Activated CD4-positive, CD25-positive, alpha-beta regulatory T cell treated with anti-CD3 and anti-CD28 coated beads, Interleukin-2, amount 50 U/mL, for 72 hours (primary cell): Measurements from ENCODE around the gene GRIN3B.

ENCODE experiments used
- DNase-seq: peaks from one replicate; pipeline ENCODE4 v3.0.0; 2021

Gene GRIN3B

DNA sequence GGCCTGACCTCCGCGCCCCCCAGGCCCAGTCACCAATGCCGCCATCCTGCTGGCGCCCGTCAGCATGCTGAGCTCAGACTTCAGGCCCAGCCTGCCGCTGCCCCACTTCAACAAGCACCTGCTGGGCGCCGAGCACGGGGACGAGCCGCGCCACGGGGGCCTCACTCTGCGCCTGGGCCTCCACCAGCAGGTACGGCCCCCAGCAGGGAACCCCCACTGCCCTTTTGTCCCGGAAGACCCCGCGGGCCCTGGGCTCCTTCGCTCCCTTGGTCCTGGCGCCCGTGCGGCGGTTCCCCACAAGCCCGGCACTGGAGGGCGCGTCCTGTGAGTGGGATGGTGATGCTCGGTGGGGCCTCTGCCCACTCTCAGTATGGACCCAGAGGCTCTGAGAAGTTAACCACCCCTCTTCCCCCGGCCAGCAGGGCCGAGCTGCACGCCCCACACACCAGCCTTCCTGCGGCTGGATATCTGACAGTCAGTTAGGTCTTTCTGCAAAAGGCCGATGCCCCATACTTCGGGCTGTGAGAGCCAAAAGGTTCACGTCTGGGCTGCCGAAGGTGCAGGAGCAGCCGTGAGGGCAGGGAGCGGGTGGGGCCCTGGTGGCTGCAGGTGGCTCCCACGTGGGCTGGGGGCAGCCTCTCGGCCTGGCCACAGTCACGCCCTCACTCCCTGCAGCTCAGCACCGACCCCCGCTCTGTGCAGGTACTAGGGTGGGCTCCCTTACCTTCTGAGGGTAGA is 8.1 kb upstream of the GRIN3B start:
- no peak for DNase-seq

DNA sequence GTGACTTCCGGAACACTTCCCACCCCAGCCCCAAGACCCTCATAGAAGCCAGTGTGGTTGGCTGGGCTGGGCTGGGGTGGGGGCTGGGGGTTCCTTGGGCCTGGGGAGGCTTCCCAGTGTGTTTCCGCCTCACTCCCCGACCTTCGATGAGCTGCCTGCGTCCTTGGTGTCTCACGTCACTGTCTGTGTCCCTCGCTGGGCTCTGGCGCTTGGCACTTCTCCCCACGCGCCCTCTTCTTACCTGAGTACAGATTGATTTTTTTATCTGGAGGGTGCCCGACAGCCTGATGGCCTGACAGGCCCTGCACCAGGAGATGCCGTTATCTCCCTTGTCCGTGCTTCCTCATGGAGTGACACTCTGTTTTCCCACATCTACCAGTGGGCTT is 7.6 kb upstream of the GRIN3B start:
- DNase-seq, result no peak

DNA sequence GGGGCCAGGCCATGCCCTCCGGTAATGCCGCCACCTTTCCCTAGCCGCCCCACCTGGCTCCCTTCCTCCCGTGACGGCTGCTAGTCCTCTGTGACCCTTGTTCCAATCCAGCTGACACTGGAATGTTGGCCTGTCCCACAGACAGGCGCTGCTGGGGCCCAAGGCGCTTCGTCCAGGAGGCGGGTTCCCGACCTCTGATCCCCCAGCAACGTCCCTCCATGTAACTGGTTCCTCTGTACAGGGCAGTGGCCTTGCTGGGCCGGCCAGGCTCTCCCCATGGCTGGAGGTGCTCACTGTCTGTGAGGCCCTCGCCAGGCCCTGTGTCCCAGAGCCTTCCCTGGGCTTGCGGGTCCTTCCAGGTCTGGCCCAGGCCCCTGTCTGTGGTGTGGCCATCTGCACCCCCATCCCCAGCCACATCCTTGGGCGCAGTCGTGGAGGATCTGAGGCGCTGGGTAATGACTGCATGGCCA is 6.8 kb upstream of the GRIN3B start:
- DNase-seq, result no peak

DNA sequence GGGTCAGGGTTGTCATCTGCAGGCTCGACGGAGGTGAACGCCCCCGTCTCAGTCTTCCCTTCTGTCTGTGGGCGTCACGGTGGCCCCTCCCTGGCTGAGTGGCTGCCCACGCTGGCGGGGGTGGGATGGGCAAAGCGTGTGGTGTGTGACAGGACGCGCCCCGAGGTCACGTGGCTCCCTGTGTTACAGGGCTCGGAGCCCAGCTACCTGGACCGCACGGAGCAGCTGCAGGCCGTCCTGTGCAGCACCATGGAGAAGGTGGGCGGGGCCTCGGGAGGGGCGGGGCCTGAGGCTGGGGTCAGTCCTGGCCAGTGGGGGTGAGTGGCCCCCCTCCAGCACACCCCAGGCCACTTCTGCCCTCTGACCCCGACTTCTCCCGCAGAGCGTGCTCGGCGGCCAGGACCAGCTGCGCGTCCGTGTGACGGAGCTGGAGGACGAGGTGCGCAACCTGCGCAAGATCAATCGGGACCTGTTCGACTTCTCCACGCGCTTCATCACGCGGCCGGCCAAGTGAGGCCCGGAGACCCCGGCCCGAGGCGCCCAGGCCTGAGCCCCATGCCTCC is 6.3 kb upstream of the GRIN3B start:
- DNase-seq, result no peak

DNA sequence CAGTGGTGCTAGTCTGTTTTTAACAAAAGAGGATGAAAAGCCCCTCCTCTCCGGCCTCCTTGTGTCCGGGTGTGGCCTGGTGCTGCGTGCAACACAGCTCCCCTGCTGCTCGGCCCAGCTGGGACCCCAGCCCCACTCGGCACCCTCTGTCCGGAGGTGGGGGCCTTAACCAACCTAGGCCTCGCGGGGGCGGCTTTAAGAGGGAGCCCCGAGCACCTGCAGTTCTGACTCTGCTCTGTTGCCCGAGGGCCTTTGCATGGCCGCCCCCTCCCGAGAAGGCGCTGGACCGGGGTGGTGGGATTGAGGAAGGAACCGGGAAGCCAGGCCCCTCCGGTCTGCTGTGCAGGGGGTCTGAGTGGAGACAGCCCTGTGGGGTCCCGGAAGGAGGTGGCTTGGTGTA is 5.7 kb upstream of the GRIN3B start:
- no peak for DNase-seq

DNA sequence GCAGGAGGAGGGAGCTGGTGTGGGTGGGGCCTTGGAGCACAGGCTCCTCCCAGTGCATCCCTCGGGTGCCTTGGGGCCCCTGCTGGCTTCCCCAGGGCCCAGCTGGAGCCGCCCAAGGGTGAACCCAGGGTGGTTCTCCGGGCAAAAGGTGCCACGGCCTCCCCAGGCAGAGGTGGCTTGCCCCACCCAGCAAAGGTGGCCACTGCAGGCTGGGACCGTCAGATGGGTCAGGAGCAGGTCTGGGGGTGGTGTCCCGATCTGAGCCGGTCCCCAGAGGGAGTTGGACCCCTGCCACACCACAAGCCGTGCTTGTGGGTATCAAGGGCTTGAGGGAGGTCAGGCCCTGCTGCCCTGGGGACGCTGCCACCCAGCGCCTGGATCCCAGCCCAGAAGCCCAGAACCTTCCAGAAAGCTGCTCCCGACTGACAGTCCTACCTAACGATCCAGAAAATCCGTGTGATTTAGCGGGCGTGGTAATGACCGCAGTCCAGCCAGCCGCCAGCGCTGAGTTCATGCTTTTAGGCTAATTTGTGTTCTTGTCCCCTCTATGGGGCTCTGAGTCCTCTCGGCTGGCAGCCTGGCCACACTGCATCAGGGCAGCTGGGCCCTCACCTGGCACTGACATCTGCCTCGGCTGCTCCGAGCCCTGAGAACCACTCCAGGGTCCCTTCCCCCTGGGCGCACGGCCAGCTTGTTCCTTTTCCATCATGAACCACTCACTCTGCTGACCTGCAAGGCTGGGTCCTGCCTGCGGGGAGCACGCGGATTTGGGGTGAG is 5.0 kb upstream of the GRIN3B start:
- no peak for DNase-seq

DNA sequence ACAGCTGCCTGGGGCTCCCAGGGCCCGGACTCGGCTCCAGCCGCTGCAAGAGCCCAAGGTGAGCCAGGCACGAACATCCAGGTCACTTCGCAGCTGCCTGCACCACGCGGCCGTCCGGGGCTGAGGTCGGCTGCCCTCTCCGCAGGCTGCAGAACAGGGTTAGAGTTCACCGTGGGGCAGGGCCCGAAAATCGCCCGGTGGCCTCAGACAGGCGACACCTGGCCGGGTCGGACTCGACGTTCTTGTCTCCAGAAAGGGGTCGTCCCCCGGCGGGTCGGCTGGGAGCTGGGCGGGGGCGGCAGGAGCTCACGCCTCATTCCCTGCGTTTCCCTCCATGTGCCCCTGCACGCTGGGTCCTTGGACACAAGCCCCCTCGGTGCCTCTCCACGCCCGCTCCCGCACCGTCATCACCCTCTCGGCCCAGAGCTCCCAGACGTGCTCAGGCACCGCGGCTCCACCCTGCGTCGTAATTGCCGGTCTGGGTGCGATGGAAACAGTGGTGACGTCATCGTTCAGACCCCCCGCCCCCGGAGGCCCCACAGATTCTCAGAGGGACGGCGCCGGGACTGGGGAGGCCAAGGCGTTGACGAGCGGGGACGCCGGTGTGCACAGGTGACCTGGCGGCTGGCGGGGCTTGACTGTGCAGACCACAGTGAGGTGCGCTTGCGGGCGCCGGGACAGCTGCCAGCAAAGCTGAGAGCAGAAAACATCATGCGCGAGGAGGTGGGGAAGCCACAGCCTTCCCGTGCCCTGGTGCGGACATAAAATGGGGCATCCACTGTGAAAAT is 4.0 kb upstream of the GRIN3B start:
- peak; percentile 52 for DNase-seq

DNA sequence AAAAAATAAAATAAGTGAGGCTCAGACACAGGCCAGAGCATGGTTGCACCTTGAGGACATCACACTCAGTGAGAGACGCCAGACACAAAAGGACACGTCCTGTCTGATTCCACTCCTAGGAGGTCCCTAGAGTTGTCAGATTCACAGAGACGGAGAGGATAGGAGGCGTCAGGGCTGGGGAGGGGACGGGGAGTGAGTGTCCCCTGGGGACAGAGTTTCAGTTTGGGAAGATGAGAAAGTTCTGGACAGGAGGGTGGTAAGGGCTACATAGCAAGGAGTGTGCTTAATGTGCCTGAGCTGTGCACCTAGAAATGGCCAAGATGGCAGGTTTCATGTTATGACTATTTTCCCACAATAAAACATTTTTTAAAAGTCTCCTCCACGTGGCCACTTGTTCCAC is 2.2 kb upstream of the GRIN3B start:
- no peak for DNase-seq

DNA sequence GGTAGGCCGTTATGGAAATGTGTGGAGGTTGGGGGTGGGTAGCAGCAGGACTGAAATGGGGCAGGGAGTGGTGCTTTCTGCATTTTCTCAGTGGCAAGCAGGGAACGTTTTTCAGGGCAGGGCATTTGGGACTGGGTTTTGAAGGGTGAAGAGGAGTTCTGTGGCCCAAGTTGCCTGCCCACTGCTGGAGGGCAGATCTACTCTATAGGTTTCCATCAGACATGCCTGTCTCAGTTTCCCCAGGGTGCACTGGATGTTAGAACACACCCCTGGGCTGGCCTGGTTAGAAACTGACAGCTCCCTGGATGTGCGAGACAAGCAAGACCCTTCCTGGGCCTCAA is 870 bp upstream of the GRIN3B start:
- DNase-seq, result no peak

DNA sequence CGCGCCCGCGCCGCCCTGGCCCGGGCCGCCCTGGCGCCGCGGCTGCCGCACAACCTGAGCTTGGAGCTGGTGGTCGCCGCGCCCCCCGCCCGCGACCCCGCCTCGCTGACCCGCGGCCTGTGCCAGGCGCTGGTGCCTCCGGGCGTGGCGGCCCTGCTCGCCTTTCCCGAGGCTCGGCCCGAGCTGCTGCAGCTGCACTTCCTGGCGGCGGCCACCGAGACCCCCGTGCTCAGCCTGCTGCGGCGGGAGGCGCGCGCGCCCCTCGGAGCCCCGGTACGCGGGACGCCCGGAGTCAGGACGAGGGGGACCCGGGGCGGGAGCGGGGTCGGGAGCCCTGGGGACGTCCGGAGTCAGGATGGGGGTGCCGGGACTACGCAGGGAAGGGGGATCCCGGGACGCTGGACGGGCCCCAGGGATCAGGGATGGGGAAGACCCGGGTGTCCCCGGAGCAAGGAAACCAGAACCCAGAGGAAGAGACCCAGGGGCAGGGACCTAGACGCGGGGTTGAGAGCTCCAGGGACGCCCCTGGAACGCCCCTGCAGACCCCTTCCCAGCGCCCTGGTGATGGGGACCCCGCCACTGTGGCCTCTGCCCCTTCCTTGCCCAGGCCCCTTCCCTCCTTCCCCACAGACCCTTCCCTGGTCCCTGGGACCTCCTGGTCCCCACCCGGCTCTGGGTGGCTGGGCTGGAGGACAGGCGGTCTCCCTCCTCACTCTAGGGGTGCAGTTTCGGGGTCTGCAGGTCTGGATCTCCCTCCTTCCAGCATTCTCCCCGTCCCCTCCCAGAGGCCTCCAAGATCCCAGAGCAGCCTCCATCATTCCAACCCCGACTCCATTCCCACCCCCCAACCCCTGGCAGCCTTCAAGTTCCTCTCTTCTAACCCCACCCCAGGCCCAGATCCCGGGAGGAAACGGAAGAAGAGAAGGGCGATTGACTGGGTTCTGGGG is 645 bp downstream of the GRIN3B start:
- no peak for DNase-seq

DNA sequence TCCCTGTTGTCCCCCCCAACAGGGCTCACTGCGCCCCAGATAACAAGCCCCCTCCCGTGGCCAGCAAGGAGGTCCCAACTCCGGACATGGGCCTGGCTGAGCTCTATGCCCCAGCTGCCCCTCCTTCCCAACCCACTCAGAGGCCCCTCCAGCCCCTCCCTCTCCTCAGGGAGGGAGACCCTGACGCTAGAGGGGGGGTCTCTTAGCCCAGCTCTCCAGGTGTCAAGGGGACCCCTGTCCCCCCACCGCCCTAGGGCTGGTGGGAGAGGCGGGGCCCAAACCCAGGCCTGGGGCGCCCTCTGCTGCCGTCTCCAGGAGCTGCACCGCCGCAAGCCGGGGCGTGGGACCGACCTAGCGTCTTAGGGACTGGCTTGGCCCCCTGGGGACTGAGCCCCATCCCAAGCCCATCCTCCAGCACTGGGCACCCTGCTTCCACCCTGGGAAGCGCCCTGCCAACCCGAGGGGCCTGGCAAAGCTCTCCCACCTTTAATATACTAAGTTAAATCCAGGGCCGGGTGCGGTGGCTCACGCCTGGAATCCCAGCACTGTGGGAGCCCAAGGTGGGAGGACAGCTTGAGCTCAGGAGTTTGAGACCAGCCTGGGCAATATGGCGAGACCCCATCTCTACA is 1.4 kb downstream of the GRIN3B start:
- peak; percentile 84 for DNase-seq

DNA sequence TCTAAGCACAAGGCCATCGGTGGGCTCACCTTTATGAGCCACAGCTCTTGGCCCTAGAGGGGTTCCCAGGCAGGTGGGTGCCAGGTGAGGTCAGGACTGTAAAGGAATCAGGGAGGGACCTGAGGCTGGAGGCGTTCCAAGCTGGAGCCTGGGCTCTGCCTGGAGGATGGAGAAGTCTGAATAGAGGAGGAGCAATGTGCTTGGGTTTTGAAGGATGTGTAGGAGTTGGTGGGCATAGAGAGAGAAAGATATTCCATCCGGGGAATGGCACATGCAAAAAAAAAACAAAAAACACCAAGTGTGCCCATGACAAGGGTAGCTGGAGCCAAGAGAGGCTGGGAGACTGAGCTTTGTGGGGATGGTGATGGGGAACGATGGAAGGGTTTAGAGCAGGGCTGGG is 2.4 kb downstream of the GRIN3B start:
- DNase-seq, result no peak

DNA sequence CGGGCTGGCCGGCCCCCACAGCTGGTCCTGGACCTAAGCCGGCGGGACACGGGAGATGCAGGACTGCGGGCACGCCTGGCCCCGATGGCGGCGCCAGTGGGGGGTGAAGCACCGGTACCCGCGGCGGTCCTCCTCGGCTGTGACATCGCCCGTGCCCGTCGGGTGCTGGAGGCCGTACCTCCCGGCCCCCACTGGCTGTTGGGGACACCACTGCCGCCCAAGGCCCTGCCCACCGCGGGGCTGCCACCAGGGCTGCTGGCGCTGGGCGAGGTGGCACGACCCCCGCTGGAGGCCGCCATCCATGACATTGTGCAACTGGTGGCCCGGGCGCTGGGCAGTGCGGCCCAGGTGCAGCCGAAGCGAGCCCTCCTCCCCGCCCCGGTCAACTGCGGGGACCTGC is 3.1 kb downstream of the GRIN3B start:
- DNase-seq, result no peak

DNA sequence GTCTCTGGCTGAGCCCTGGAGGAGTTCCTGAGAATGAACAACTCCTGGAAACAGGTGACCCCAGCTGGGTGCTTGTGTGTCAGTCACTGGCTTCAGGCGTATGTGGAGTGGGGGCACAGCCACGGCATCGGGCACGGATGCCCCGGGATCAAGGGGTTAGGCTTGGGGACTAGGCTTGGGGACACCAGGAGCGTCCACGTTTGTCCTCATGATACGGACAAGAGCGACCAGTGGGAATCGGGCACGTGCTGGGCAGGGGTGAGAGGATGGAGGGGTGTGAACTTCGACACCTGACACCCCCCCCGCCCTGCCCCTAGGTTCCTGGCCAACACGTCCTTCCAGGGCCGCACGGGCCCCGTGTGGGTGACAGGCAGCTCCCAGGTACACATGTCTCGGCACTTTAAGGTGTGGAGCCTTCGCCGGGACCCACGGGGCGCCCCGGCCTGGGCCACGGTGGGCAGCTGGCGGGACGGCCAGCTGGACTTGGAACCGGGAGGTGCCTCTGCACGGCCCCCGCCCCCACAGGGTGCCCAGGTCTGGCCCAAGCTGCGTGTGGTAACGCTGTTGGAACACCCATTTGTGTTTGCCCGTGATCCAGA is 4.1 kb downstream of the GRIN3B start:
- DNase-seq, result no peak

DNA sequence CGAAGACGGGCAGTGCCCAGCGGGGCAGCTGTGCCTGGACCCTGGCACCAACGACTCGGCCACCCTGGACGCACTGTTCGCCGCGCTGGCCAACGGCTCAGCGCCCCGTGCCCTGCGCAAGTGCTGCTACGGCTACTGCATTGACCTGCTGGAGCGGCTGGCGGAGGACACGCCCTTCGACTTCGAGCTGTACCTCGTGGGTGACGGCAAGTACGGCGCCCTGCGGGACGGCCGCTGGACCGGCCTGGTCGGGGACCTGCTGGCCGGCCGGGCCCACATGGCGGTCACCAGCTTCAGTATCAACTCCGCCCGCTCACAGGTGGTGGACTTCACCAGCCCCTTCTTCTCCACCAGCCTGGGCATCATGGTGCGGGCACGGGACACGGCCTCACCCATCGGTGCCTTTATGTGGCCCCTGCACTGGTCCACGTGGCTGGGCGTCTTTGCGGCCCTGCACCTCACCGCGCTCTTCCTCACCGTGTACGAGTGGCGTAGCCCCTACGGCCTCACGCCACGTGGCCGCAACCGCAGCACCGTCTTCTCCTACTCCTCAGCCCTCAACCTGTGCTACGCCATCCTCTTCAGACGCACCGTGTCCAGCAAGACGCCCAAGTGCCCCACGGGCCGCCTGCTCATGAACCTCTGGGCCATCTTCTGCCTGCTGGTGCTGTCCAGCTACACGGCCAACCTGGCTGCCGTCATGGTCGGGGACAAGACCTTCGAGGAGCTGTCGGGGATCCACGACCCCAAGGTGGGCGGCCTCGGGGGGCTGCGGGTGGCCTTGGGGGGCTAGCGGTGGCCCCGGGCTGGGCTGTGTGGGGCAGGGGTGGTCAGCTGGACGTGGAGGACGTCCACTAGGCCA is 4.8 kb downstream of the GRIN3B start:
- DNase-seq, result no peak

DNA sequence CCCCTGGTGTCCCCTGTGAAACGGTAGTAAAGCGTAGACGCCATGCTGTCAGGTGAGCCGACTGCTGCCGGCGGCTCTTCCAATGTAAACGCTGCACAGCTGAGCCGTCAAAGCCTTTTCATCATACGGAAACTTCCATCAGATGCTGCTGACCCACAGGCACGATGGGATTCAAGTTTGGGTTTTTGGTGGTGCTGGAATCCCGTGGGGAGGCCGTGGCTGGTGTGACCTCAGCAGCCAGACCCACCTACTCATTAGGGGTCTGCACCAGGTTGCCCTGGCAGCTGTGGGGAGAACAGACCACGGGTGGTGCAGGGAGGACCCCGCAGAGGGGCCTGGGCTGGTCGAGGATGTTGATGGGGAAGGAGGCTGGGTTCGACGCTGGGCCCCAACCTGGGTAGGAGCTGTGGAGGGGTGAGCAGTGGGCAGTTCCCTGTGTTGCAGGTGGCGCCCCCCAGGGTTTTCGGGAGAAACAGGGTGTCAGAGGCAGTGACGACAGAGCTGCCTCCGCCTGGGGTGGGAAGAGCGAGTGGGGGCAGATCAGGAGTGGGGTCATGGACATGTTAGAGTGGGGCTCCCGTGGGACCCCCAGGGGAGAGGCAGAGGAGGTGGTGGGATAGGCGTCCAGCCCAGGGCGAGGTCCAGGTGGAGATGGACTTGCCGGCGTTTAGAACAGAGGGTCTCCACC is 6.6 kb downstream of the GRIN3B start:
- no peak for DNase-seq

DNA sequence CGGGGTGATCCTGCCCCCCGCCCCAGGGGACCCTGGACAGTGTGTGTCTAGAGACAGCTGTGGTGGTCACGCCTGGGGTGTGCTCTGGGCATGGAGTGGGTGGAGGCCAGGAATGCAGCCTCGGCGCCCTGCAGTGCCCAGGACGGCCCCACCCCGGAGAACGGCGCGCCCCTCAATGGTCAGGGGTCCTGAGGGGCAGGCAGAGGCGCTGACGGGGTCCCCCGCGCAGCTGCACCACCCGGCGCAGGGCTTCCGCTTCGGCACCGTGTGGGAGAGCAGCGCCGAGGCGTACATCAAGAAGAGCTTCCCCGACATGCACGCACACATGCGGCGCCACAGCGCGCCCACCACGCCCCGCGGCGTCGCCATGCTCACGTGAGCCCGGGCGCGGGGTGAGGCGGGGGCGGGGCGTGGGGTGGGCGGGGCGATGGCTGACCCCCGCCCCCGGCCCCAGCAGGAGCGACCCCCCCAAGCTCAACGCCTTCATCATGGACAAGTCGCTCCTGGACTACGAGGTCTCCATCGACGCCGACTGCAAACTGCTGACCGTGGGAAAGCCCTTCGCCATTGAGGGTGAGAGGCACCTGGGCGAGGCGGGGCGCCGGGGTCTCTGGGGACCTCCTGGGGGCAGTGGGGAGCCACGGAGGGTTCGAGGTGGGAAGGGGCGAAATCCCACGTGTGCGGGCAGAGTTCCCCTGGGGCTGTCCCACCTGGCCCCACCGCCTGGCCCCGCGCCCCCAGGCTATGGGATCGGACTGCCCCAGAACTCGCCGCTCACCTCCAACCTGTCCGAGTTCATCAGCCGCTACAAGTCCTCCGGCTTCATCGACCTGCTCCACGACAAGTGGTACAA is 7.4 kb downstream of the GRIN3B start:
- DNase-seq, result no peak

DNA sequence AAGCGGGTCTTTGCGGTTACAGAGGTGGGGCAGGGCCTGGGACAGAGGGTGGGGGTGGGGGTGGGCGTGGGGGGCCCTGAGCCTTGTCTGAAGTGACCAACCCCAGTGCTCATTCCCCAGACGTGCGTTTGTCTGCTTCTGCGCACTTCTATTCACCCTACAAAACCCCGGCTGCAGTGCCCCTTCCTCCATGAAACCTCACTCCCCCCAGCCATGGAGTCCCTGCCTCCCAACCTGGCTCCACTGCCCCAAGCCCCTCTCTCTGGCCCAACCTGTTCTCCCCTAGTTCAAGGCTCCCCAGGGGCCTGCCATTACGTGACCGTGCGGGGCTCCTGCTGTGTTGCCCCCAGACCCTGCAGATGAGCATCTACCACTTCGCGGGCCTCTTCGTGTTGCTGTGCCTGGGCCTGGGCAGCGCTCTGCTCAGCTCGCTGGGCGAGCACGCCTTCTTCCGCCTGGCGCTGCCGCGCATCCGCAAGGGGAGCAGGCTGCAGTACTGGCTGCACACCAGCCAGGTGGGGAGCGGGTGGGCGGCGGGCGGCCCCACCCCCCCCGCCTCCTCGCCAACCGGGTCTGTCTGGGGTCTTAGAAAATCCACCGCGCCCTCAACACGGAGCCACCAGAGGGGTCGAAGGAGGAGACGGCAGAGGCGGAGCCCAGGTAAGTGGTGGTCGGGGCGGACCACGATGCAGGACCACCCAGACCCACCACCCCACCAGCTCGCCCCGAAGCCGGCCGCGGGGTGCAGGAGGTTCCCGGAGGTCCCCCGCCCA is 8.2 kb downstream of the GRIN3B start:
- no peak for DNase-seq
